OCI-LY1 (cell line): ENCODE data around the gene BLOC1S1.

Experiments used
- H2AFZ ChIP-seq: fragments of 200-600 bp; sonication (generic), shearing (Covaris generic); 2 replicates; pipeline ENCODE4 v1.6.0; 2014; ENCODE audit warnings: antibody characterized with exemption, mild to moderate bottlenecking, low read length
- H3F3A ChIP-seq: fragments of 200-600 bp; sonication (generic), shearing (Covaris generic); 2 replicates; pipeline ENCODE4 v1.6.0; 2014; ENCODE audit warnings: mild to moderate bottlenecking, antibody characterized with exemption, low read length, moderate library complexity; ENCODE audit not compliant: insufficient read depth
- H3K27ac ChIP-seq: fragments of 200-600 bp; sonication (generic); 2 replicates; pipeline ENCODE4 v1.5.1; 2014; ENCODE audit warnings: low read length, mixed run types, mild to moderate bottlenecking, low read depth; ENCODE audit not compliant: poor library complexity, severe bottlenecking
- H3K27me3 ChIP-seq: fragments of 200-600 bp; sonication (generic); 2 replicates; pipeline ENCODE4 v1.6.0; 2014; ENCODE audit warnings: antibody characterized with exemption, mild to moderate bottlenecking, low read length, moderate library complexity; ENCODE audit not compliant: insufficient read depth
- H3K36me3 ChIP-seq: fragments of 200-600 bp; sonication (generic); 2 replicates; pipeline ENCODE4 v1.6.1; 2014; ENCODE audit warnings: mild to moderate bottlenecking, antibody characterized with exemption, low read length, moderate library complexity, mixed read lengths; ENCODE audit not compliant: insufficient read depth
- H3K4me1 ChIP-seq: fragments of 200-600 bp; sonication (generic); 2 replicates; pipeline ENCODE4 v1.5.1; 2014; ENCODE audit warnings: mild to moderate bottlenecking, low read length, moderate library complexity; ENCODE audit not compliant: insufficient read depth, severe bottlenecking
- H3K4me2 ChIP-seq: fragments of 200-600 bp; sonication (generic), shearing (Covaris generic); 2 replicates; pipeline ENCODE4 v1.6.1; 2014; ENCODE audit warnings: low read length
- H3K4me3 ChIP-seq: fragments of 200-600 bp; sonication (generic); 2 replicates; pipeline ENCODE4 v1.5.1; 2014; ENCODE audit warnings: low read length, low read depth, mild to moderate bottlenecking, mixed read lengths; ENCODE audit not compliant: poor library complexity, severe bottlenecking
- H3K79me2 ChIP-seq: fragments of 200-600 bp; shearing (Covaris generic); 2 replicates; pipeline ENCODE4 v1.6.1; 2016; ENCODE audit warnings: mixed run types, low read length, mixed read lengths; ENCODE audit not compliant: insufficient read depth
- H3K9ac ChIP-seq: fragments of 200-600 bp; sonication (generic), shearing (Covaris generic); 2 replicates; pipeline ENCODE4 v1.6.1; 2014; ENCODE audit warnings: mild to moderate bottlenecking, low read length, mixed read lengths
- H3K9me2 ChIP-seq: fragments of 200-600 bp; sonication (generic), shearing (Covaris generic); 2 replicates; pipeline ENCODE4 v1.6.1; 2014; ENCODE audit warnings: low read depth, mild to moderate bottlenecking, low read length, mixed read lengths
- H3K9me3 ChIP-seq: fragments of 200-600 bp; shearing (Covaris generic); 2 replicates; pipeline ENCODE4 v1.6.1; 2014; ENCODE audit warnings: low read length, mixed read lengths
- H4K20me1 ChIP-seq: fragments of 200-600 bp; sonication (generic), shearing (Covaris generic); 2 replicates; pipeline ENCODE4 v1.6.0; 2016; ENCODE audit warnings: mild to moderate bottlenecking, low read length; ENCODE audit not compliant: insufficient read depth
- CTCF ChIP-seq: fragments of 200-600 bp; sonication (generic), shearing (Covaris generic); IDR thresholded peaks from 2 replicates; pipeline ENCODE4 v1.5.1; 2017; ENCODE audit warnings: mild to moderate bottlenecking, antibody characterized with exemption, low read length, moderate library complexity, mixed read lengths
- EZH2 ChIP-seq: fragments of 200-600 bp; sonication (generic), shearing (Covaris generic); IDR thresholded peaks from 2 replicates; pipeline ENCODE4 v1.8.0; 2017; ENCODE audit warnings: borderline replicate concordance, mixed run types, mild to moderate bottlenecking, antibody characterized with exemption, low read length, moderate library complexity, mixed read lengths

Gene BLOC1S1

DNA sequence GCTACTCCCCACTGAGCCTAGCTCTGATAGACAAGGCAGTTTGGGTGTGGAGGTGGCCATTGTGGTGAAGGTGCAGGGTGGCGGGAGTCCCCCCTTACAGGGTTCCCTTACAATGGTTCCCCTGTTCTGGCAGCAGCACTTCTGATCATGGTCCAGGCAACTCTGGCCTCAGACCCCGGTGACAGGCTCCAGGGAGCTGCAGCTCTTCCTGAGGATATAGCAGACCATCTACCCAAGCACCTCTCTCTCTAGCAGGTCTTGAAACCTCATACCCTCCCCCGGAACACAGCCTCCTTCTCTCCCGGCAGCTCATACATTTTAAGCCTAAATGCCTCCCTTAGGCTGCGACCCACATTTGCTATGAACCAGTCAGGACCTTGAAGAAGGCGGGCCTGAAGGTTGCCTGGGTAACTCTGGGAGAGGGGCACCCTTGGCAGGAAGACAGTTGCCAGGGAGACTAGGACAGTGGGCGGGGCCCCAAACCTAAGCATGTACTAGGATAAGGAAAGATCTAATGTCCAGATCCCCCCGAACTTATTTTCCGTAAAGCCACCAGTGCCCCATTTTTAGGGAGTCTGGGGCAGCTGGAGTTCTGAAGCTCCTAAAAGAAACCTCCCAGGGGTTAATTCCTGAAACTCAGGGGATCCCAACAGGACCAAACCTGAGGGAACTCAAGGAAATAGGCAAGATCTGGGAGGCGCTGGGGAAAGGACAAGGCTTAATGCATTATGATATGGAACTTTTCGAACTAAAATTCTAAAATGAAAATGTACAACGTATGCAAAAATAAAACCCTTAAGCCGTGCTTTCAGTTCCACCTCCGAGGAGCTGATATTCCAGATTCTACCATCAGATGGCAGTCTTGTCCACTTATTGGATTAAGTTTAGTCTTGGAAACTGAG is 22.5 kb downstream of the BLOC1S1 start:
- Histone ChIP-seq H3K9me3 (no peaks in the 10 kb centered on the region), H3K4me2 (peak overlapping the region; percentile 89), H3K79me2 (no peaks in the 10 kb centered on the region), H3K9ac (peak overlapping the region; percentile 53; the same call in 1 of the 2 replicates), H3K27ac (peak overlapping the region; percentile 43), H3K27me3 (no peaks in the 10 kb centered on the region; the same call in 1 of the 2 replicates), H2AFZ (peak overlapping the region; percentile 4; the same call in 1 of the 2 replicates), H3F3A (no peaks in the 10 kb centered on the region), H3K4me1 (peaks cover 18% of the 10 kb centered on the region), H4K20me1 (no peaks in the 10 kb centered on the region), H3K4me3 (peak overlapping the region; percentile 63), H3K9me2 (no peaks in the 10 kb centered on the region), H3K36me3 (no peaks in the 10 kb centered on the region)
- no peak for TF ChIP-seq EZH2
- peak; percentile 89 for TF ChIP-seq CTCF

GRCh38 chr12:55739025-55739378 is 23.2 kb downstream of the BLOC1S1 start:
- H4K20me1 ChIP-seq, result no peaks in the 10 kb centered on the region
- H3K4me1 ChIP-seq, result peaks cover 24% of the 10 kb centered on the region
- peak overlapping the region; percentile 89 for H3K4me2 ChIP-seq
- no peak for TF ChIP-seq CTCF
- TF ChIP-seq EZH2, result no peak
- H3F3A ChIP-seq, result no peaks in the 10 kb centered on the region
- H3K27me3 ChIP-seq, result no peaks in the 10 kb centered on the region; the same call in 1 of the 2 replicates
- H3K9me2 ChIP-seq, result no peaks in the 10 kb centered on the region
- H3K36me3 ChIP-seq, result no peaks in the 10 kb centered on the region
- no peaks in the 10 kb centered on the region for H3K9me3 ChIP-seq
- H3K4me3 ChIP-seq, result no peak overlapping the region
- H3K9ac ChIP-seq, result no peak overlapping the region
- H2AFZ ChIP-seq, result no peak overlapping the region
- H3K79me2 ChIP-seq, result no peaks in the 10 kb centered on the region
- H3K27ac ChIP-seq, result no peak overlapping the region

DNA sequence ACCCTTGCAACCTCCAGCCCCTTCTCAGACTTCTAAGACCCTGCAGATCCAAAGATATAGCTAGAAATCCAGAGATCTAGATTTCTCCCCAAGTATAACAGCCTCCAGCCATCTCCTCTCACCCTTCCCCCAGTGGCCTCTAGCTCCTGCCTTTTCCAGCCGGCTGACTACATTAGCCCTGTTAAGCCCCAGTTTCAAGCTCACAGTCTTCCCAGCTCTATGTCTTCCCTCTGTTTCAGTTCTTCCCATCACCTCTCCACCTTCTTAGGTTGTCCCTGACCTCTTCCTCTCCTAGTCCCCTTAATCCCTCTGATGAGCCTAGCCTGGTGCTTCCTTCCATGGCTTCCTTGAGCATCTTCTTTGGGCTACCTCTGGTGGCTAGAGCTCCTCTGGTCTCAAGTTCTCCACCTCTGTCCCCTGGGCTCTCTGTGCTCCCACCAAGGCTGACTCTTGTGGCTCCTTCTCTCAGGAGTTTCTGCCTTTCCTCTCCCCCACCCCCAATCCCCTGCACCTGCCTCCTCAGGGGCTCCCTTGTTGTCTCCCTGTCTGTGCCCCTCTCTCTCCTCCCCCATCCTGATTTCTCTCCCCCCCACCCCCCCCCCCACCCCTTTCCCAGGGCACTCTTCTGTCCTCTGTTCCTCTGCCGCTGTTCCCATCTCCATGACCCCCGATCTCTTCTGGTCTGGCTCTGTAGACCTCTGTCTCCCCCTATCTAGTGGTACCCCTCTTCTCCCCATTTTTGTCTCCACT is 26.3 kb downstream of the BLOC1S1 start:
- Histone ChIP-seq H3K4me3 (peak overlapping the region; percentile 45), H3K9me2 (no peaks in the 10 kb centered on the region), H2AFZ (no peak overlapping the region), H3K9ac (no peak overlapping the region), H3K27ac (no peak overlapping the region), H3K4me1 (peaks cover 48% of the 10 kb centered on the region), H3F3A (no peaks in the 10 kb centered on the region), H3K36me3 (no peaks in the 10 kb centered on the region), H3K27me3 (peaks cover 7% of the 10 kb centered on the region), H3K9me3 (no peaks in the 10 kb centered on the region), H3K79me2 (no peaks in the 10 kb centered on the region), H3K4me2 (peak overlapping the region; percentile 66), H4K20me1 (no peaks in the 10 kb centered on the region)
- TF ChIP-seq EZH2 (no peak), CTCF (no peak)
